K562 (cell line): ENCODE data around the gene DYRK1B. TPM values are rescaled to one million over a fixed set of nuclear protein-coding genes. Genes with fewer than 3 reads are reported as not detected.

Experiments used
- ATAC-seq: fragments of 200-7000 bp; cut with Tn5 transposase; 3 replicates; pipeline ENCODE4 v1.9.1; 2020; ENCODE audit warnings: moderate library complexity
- BruUV-seq: library from RNA; stranded (reverse); fragments of 400-500 nt; replicated peaks from 2 replicates; lab custom pipeline; 2021; lab: Mats Ljungman, UMichigan
- CTCF ChIA-PET: fragments of 300-600 bp; formaldehyde crosslinking; extraction: SDS; loops from one replicate; lab custom pipeline; 2021; ENCODE audit warnings: low intra/inter-chr PET ratio; lab: Yijun Ruan, JAX
- POLR2A ChIA-PET: fragments of 300-600, 350-650 bp; sonication (Branson Sonifier 250); formaldehyde crosslinking; extraction: SDS; loops from one replicate; lab custom pipeline; 2021; ENCODE audit warnings: antibody characterized with exemption, inconsistent platforms; lab: Yijun Ruan, JAX
- DNase-seq, 4 experiments: peaks; one replicate each; pipeline versions ENCODE4 v3.0.0 to v3.0.0-alpha.2; 2011 to 2018; ENCODE audit warnings: low spot score in 3 of 4, mixed read lengths in 3 of 4; ENCODE audit errors: extremely low read depth in 1 of 4
- FAIRE-seq: peaks from 2 replicates; lab custom pipeline; 2011; peaks lifted over from hg19 to GRCh38; lab: Jason Lieb, UNC
- H2AFZ ChIP-seq: 2 replicates; pipeline ENCODE4 v1.6.0; 2011; ENCODE audit warnings: low read depth, low read length, control low read depth, inconsistent platforms
- H3K27ac ChIP-seq: fragments of 200-600 bp; 3 replicates; pipeline ENCODE4 v1.8.0; 2011; ENCODE audit warnings: low read depth, mild to moderate bottlenecking, control low read depth, inconsistent platforms, low read length, moderate library complexity, mixed read lengths; ENCODE audit errors: extremely low read depth
- H3K27me3 ChIP-seq, 2 experiments: fragments of 300-600 bp in 1 of 2; 2 replicates in 1 of 2; 3 replicates in 1 of 2; pipeline versions ENCODE4 v1.6.0 to v1.8.0; 2011; ENCODE audit warnings: inconsistent platforms in 2 of 2, low read length in 2 of 2, mild to moderate bottlenecking in 1 of 2, mixed read lengths in 1 of 2, moderate library complexity in 1 of 2; ENCODE audit not compliant: control insufficient read depth in 2 of 2, insufficient read depth in 2 of 2
- H3K36me3 ChIP-seq: fragments of 300-600 bp; 3 replicates; pipeline ENCODE4 v1.8.0; 2011; ENCODE audit warnings: mild to moderate bottlenecking, low read length, inconsistent platforms; ENCODE audit not compliant: control insufficient read depth, insufficient read depth
- H3K4me1 ChIP-seq, 2 experiments: fragments of 200-600 bp in 1 of 2; replicated peaks in 1 of 2; 2 replicates in 1 of 2; 3 replicates in 1 of 2; pipeline versions ENCODE4 v1.5.1 to v1.8.0; 2011; ENCODE audit warnings: inconsistent platforms in 2 of 2, low read length in 2 of 2, mild to moderate bottlenecking in 1 of 2, mixed read lengths in 1 of 2, moderate library complexity in 1 of 2; ENCODE audit not compliant: control insufficient read depth in 2 of 2, insufficient read depth in 2 of 2
- H3K4me2 ChIP-seq: 2 replicates; pipeline ENCODE4 v1.6.1; 2011; ENCODE audit warnings: low read length, control low read depth, inconsistent platforms, mixed read lengths; ENCODE audit not compliant: insufficient read depth
- H3K4me3 ChIP-seq: fragments of 200-600 bp; sonication (generic), shearing (Covaris generic); 2 replicates; pipeline ENCODE4 v1.5.1; 2016; ENCODE audit warnings: control low read depth, inconsistent platforms
- H3K79me2 ChIP-seq: fragments of 200-600 bp; 3 replicates; pipeline ENCODE4 v1.8.0; 2011; ENCODE audit warnings: low read length, inconsistent platforms; ENCODE audit not compliant: control insufficient read depth, insufficient read depth
- H3K9ac ChIP-seq, 2 experiments: 2 replicates each; pipeline versions ENCODE4 v1.6.0 to v1.6.1; 2011; ENCODE audit warnings: low read depth in 2 of 2, low read length in 2 of 2, control low read depth in 1 of 2, inconsistent platforms in 1 of 2, mild to moderate bottlenecking in 1 of 2, mixed read lengths in 1 of 2; ENCODE audit not compliant: insufficient read depth in 1 of 2
- H3K9me1 ChIP-seq: one replicate; pipeline ENCODE4 v1.6.0; 2011; ENCODE audit warnings: inconsistent platforms, mild to moderate bottlenecking, low read length, moderate library complexity; ENCODE audit not compliant: control insufficient read depth, insufficient read depth
- H3K9me3 ChIP-seq: replicated peaks from 2 replicates; pipeline ENCODE4 v1.5.1; 2011; ENCODE audit warnings: low read depth, low read length, inconsistent platforms; ENCODE audit not compliant: control insufficient read depth, insufficient read depth
- H4K20me1 ChIP-seq: replicated peaks from 2 replicates; pipeline ENCODE4 v1.6.1; 2011; ENCODE audit warnings: low read length, inconsistent platforms, mixed read lengths; ENCODE audit not compliant: control insufficient read depth, insufficient read depth
- EGR1 ChIP-seq: fragments of 450-650 bp; conservative IDR thresholded peaks from 2 replicates; pipeline ENCODE4 v1.6.1; 2017; ENCODE audit warnings: mild to moderate bottlenecking
- HCFC1 ChIP-seq: IDR thresholded peaks from 2 replicates; pipeline ENCODE4 v1.6.1; 2012; ENCODE audit warnings: low read depth, low read length, improper control_type of control experiment
- HDAC6 ChIP-seq: IDR thresholded peaks from 2 replicates; pipeline ENCODE4 v1.6.1; 2012; ENCODE audit warnings: low read depth, mild to moderate bottlenecking, control low read depth, inconsistent platforms, low read length, moderate library complexity
- HEY1 ChIP-seq: fragments of 250-450 bp; sonication (Bioruptor Pico); IDR thresholded peaks from 2 replicates; pipeline ENCODE4 v1.5.0; 2020; ENCODE audit warnings: mild to moderate bottlenecking, moderate library complexity, borderline replicate concordance
- HOXB6 ChIP-seq: fragments of 250-450 bp; sonication (Bioruptor Pico); IDR thresholded peaks from 2 replicates; pipeline ENCODE4 v1.5.1; 2022; ENCODE audit warnings: mild to moderate bottlenecking, borderline replicate concordance
- MEF2A ChIP-seq: IDR thresholded peaks from 2 replicates; pipeline ENCODE4 v1.6.1; 2011; ENCODE audit warnings: low read depth, mild to moderate bottlenecking, low read length, moderate library complexity; ENCODE audit not compliant: control insufficient read depth
- PYGO2 ChIP-seq: fragments of 450-650 bp; IDR thresholded peaks from 2 replicates; pipeline ENCODE4 v1.6.1; 2016; ENCODE audit warnings: mild to moderate bottlenecking, missing genetic modification characterization, moderate library complexity, missing compliant biosample characterization
- RBM25 ChIP-seq: fragments of 200-400 bp; formaldehyde crosslinking; IDR thresholded peaks from 2 replicates; pipeline ENCODE4 v1.6.1; 2018; ENCODE audit warnings: low read length, low read depth, moderate library complexity; ENCODE audit not compliant: severe bottlenecking
- SAFB ChIP-seq: fragments of 200-400 bp; formaldehyde crosslinking; IDR thresholded peaks from 2 replicates; pipeline ENCODE4 v1.6.1; 2017; ENCODE audit warnings: low read depth, low read length, borderline replicate concordance
- STAG1 ChIP-seq: sonication (generic); formaldehyde crosslinking; IDR thresholded peaks from 2 replicates; pipeline ENCODE4 v1.5.0; 2020; ENCODE audit warnings: missing genetic modification reagents, borderline replicate concordance
- ZNF507 ChIP-seq: conservative IDR thresholded peaks from 2 replicates; pipeline ENCODE4 v1.6.1; 2017; ENCODE audit warnings: missing genetic modification characterization, missing compliant biosample characterization
- WGBS: fragments of 100-300 bp; shearing (Covaris generic); methylation state at CpG from one replicate; pipeline ENCODE4 v1.1.6; 2016; ENCODE audit warnings: low coverage, mixed read lengths; ENCODE audit not compliant: insufficient coverage; ENCODE audit errors: missing lambda C conversion rate; 5-methylcytosine and 5-hydroxymethylcytosine counted together
- in situ Hi-C: fragments of 300-500 bp; cut with MboI; formaldehyde crosslinking; loops from 4 replicates; pipeline ENCODE4 v1.15.0; 2018; ENCODE audit warnings: inconsistent platforms, mixed read lengths
- intact Hi-C: fragments of 100-400 bp; cut with micrococcal nuclease; formaldehyde crosslinking; loops from 2 replicates; pipeline ENCODE4 v1.14.2; 2022
- polyA plus RNA-seq, 8 experiments: library from polyadenylated mRNA; depleted of rRNA in 4 of 8; stranded (reverse) in 5 of 8; unstranded in 3 of 8; fragments of >200 nt; fragmentation: Nextera tagmentation in 2 of 8; fragmentation: Illumina TruSeq in 1 of 8; extraction: Ambion mirVana in 2 of 8; extraction: Trizol in 1 of 8; gene quantifications; 2 replicates each; pipeline versions ENCODE4 v1.2.1 to v1.2.3, GENCODE V29; 2011 to 2014; ENCODE audit warnings: inconsistent platforms in 1 of 8, missing spikeins in 1 of 8
- total RNA-seq, 7 experiments: library from RNA; depleted of rRNA in 6 of 7; stranded (reverse); fragments of >200 nt in 6 of 7; fragmentation: Illumina TruSeq in 2 of 7; extraction: Trizol in 2 of 7; gene quantifications; 2 replicates each; pipeline versions ENCODE4 v1.2.1 to v1.2.3, GENCODE V29; 2011 to 2021; ENCODE audit warnings: low replicate concordance in 1 of 7
- TF ChIP-seq, protein P1 (sequence below): sonication (generic); formaldehyde crosslinking; IDR thresholded peaks from 2 replicates; pipeline ENCODE4 v1.8.1; 2022; ENCODE audit warnings: missing genetic modification reagents

The DYRK1B gene
- total and polyA plus RNA-seq, 9 of the 15 experiments (the other 6 are each of a cell fraction or from before 2014, with no cell fraction given) = 0.91 to 5.2 (median 1.5) TPM; not detected in 2

DNA sequence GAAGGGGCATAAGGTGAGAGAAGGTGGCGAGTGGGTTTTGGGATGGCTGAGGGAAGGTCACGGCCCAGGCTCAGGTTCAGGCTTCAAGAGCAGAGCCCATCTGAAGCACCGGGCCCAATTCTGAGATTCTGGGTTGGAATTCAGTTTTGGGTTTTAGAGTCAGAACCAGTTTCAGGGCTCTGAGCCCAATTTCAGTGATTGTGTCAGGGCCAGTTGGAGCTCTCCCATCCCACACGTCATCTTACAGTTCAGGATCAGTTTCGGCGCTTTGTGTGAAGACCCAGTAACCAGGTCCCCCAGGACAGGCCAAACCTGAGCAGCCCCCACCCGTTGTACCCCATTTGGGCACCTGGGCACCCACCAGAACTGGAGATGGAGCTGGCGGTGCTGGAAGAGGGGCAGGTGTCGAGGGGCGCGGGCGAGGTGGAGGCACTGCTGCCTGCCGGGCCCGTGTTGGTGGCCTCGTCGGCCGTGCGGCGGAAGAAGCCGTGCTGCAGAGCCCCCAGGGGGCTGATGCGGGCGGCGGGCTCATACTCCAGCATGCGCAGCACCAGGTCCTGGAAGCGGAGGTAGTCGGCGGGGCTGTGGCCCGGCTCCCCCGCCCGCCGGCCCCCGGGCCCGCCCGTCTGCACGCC, 7.5 kb downstream of the DYRK1B start:
- H3K27ac ChIP-seq = no peak overlapping the region
- no peaks in the 10 kb centered on the region for H3K27me3 ChIP-seq
- intact Hi-C loops (no loop called here), in situ Hi-C loops (no loop called here)
- WGBS = 97% methylated on average over 13 of the region's 35 CpGs
- ATAC-seq (no peak), FAIRE-seq (no peak), DNase-seq (no peak)
- no peaks in the 10 kb centered on the region for H3K79me2 ChIP-seq
- BruUV-seq = no TSS peak
- H3K4me1 ChIP-seq = peaks cover 0 to 11% of the 10 kb centered on the region in 2 experiments; a peak in 2 of 5 replicates
- H3K4me3 ChIP-seq = no peak overlapping the region
- H3K9me1 ChIP-seq = peaks cover 3% of the 10 kb centered on the region
- ChIA-PET CTCF (no interaction called here), POLR2A (no interaction called here)
- no peak overlapping the region for H3K4me2 ChIP-seq
- H3K36me3 ChIP-seq = peaks cover 59% of the 10 kb centered on the region
- no peak overlapping the region for H2AFZ ChIP-seq
- H4K20me1 ChIP-seq = no peaks in the 10 kb centered on the region
- no peaks in the 10 kb centered on the region for H3K9me3 ChIP-seq
- no peak overlapping the region for H3K9ac ChIP-seq
- no peak for TF ChIP-seq STAG1 (CRISPR knock-in tag)
- no peak for TF ChIP-seq RBM25
- TF ChIP-seq SAFB = no peak
- TF ChIP-seq HDAC6 = no peak
- no peak for TF ChIP-seq PYGO2 (tag)
- TF ChIP-seq HEY1 (CRISPR knock-in tag) = no peak
- TF ChIP-seq HCFC1 = no peak
- TF ChIP-seq HOXB6 = no peak
- TF ChIP-seq, protein P1, sequence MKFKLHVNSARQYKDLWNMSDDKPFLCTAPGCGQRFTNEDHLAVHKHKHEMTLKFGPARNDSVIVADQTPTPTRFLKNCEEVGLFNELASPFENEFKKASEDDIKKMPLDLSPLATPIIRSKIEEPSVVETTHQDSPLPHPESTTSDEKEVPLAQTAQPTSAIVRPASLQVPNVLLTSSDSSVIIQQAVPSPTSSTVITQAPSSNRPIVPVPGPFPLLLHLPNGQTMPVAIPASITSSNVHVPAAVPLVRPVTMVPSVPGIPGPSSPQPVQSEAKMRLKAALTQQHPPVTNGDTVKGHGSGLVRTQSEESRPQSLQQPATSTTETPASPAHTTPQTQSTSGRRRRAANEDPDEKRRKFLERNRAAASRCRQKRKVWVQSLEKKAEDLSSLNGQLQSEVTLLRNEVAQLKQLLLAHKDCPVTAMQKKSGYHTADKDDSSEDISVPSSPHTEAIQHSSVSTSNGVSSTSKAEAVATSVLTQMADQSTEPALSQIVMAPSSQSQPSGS = no peak
- TF ChIP-seq EGR1 = no peak
- TF ChIP-seq MEF2A = no peak
- TF ChIP-seq ZNF507 (tag) = no peak
